ENCODE data around the gene GINS3.

The GINS3 gene

GRCh38 chr16:58448890-58449289 is 56.6 kb downstream of the GINS3 start:
- Histone ChIP-seq H3K27ac (ENCODE audit: low read length) (no peak overlapping the region), H3K4me2 (ENCODE audit: low read length) (no peak overlapping the region), H3K79me2 (ENCODE audit: low read length) (no peaks in the 10 kb centered on the region), H3K9ac (ENCODE audit: low read length) (no peak overlapping the region), H3K4me1 (ENCODE audit: low read length) (no peaks in the 10 kb centered on the region), H3K27me3 (ENCODE audit: low read depth, low read length) (peaks cover 6% of the 10 kb centered on the region; the same call in 1 of the 2 replicates), H3K4me3 (ENCODE audit: low read length) (no peak overlapping the region), H4K20me1 (ENCODE audit: insufficient read depth, low read length) (no peaks in the 10 kb centered on the region), H3K9me3 (ENCODE audit: insufficient read depth, low read length) (no peaks in the 10 kb centered on the region), H3K36me3 (replicated peaks; ENCODE audit: low read depth, low read length) (no peaks in the 10 kb centered on the region), H2AFZ (ENCODE audit: low read depth, low read length) (no peak overlapping the region)
- TF ChIP-seq EZH2phosphoT487 (IDR thresholded peaks at IDR 0.05; ENCODE audit: low read depth) (no peak), CTCF (IDR thresholded peaks at IDR 0.05; ENCODE audit: low read depth, low read length) (no peak)

GRCh38 chr16:58449306-58449705 is 57.0 kb downstream of the GINS3 start:
- H2AFZ ChIP-seq (ENCODE audit: low read depth, low read length): no peak overlapping the region
- H3K9ac ChIP-seq (ENCODE audit: low read length): no peak overlapping the region
- no peaks in the 10 kb centered on the region for H3K9me3 ChIP-seq (ENCODE audit: insufficient read depth, low read length)
- H3K27me3 ChIP-seq (ENCODE audit: low read depth, low read length): peaks cover 3% of the 10 kb centered on the region; the same call in 1 of the 2 replicates
- H3K4me3 ChIP-seq (ENCODE audit: low read length): no peak overlapping the region
- H3K4me1 ChIP-seq (ENCODE audit: low read length): no peaks in the 10 kb centered on the region
- H3K4me2 ChIP-seq (ENCODE audit: low read length): no peak overlapping the region
- H4K20me1 ChIP-seq (ENCODE audit: insufficient read depth, low read length): no peaks in the 10 kb centered on the region
- no peak overlapping the region for H3K27ac ChIP-seq (ENCODE audit: low read length)
- TF ChIP-seq CTCF (IDR thresholded peaks at IDR 0.05; ENCODE audit: low read depth, low read length): no peak
- no peak for TF ChIP-seq EZH2phosphoT487 (IDR thresholded peaks at IDR 0.05; ENCODE audit: low read depth)
- H3K79me2 ChIP-seq (ENCODE audit: low read length): no peaks in the 10 kb centered on the region
- H3K36me3 ChIP-seq (replicated peaks; ENCODE audit: low read depth, low read length): no peaks in the 10 kb centered on the region

- Histone ChIP-seq H3K27ac (ENCODE audit: low read length) (no peak overlapping the region), H3K4me1 (ENCODE audit: low read length) (no peaks in the 10 kb centered on the region), H3K79me2 (ENCODE audit: low read length) (no peaks in the 10 kb centered on the region)
Measured at GRCh38 chr16:58449768-58450167, 57.5 kb downstream of the GINS3 start.

GRCh38 chr16:58450590-58450989 is 58.3 kb downstream of the GINS3 start:
- Histone ChIP-seq H2AFZ (ENCODE audit: low read depth, low read length) (no peak overlapping the region), H3K4me2 (ENCODE audit: low read length) (no peak overlapping the region), H3K4me1 (ENCODE audit: low read length) (no peaks in the 10 kb centered on the region), H3K27ac (ENCODE audit: low read length) (no peak overlapping the region), H3K9me3 (ENCODE audit: insufficient read depth, low read length) (no peaks in the 10 kb centered on the region), H3K27me3 (ENCODE audit: low read depth, low read length) (no peaks in the 10 kb centered on the region), H3K4me3 (ENCODE audit: low read length) (no peak overlapping the region), H3K36me3 (replicated peaks; ENCODE audit: low read depth, low read length) (no peaks in the 10 kb centered on the region), H3K9ac (ENCODE audit: low read length) (no peak overlapping the region), H3K79me2 (ENCODE audit: low read length) (no peaks in the 10 kb centered on the region), H4K20me1 (ENCODE audit: insufficient read depth, low read length) (no peaks in the 10 kb centered on the region)
- TF ChIP-seq EZH2phosphoT487 (IDR thresholded peaks at IDR 0.05; ENCODE audit: low read depth) (no peak), CTCF (IDR thresholded peaks at IDR 0.05; ENCODE audit: low read depth, low read length) (no peak)

More at GRCh38 chr16:58449768-58450167, 57.5 kb downstream of the GINS3 start:
- no peaks in the 10 kb centered on the region for H4K20me1 ChIP-seq (ENCODE audit: insufficient read depth, low read length)
- H3K36me3 ChIP-seq (replicated peaks; ENCODE audit: low read depth, low read length): no peaks in the 10 kb centered on the region
- H3K9ac ChIP-seq (ENCODE audit: low read length): no peak overlapping the region
- TF ChIP-seq EZH2phosphoT487 (IDR thresholded peaks at IDR 0.05; ENCODE audit: low read depth): no peak
- no peak for TF ChIP-seq CTCF (IDR thresholded peaks at IDR 0.05; ENCODE audit: low read depth, low read length)
- H3K4me2 ChIP-seq (ENCODE audit: low read length): no peak overlapping the region
- no peak overlapping the region for H2AFZ ChIP-seq (ENCODE audit: low read depth, low read length)
- no peaks in the 10 kb centered on the region for H3K27me3 ChIP-seq (ENCODE audit: low read depth, low read length)
- no peak overlapping the region for H3K4me3 ChIP-seq (ENCODE audit: low read length)
- H3K9me3 ChIP-seq (ENCODE audit: insufficient read depth, low read length): no peaks in the 10 kb centered on the region

Data from OCI-LY3 (cell line).